WTC11 (cell line): ENCODE data around the gene PXK. TPM values are rescaled to one million over a fixed set of nuclear protein-coding genes. Genes with fewer than 3 reads are reported as not detected.

Experiments
- ATAC-seq: fragments of 200-7000 bp; cut with Tn5 transposase; 2 replicates; pipeline ENCODE4 v1.10.0; 2021; ENCODE audit warnings: mild to moderate bottlenecking, moderate library complexity
- CTCF ChIA-PET: fragments of 300-600 bp; sonication (Branson Sonifier 250); formaldehyde crosslinking; loops from one replicate; lab custom pipeline; 2021; ENCODE audit warnings: antibody characterized with exemption; lab: Charles Lee
- POLR2A ChIA-PET: fragments of 350-600 bp; sonication (Branson Sonifier 250); formaldehyde crosslinking; loops from one replicate; lab custom pipeline; 2021; ENCODE audit warnings: antibody characterized with exemption; lab: Charles Lee
- DNase-seq: peaks from one replicate; pipeline ENCODE4 v3.0.0; 2021; ENCODE audit warnings: low spot score
- H3K27ac Mint-ChIP-seq: 2 replicates; pipeline ENCODE4 v1.8.0; 2021; ENCODE audit warnings: mixed read lengths
- H3K27me3 Mint-ChIP-seq: 2 replicates; pipeline ENCODE4 v1.8.0; 2021; ENCODE audit warnings: low read depth, mild to moderate bottlenecking, moderate library complexity, mixed read lengths
- H3K36me3 Mint-ChIP-seq: 2 replicates; pipeline ENCODE4 v1.8.0; 2021; ENCODE audit warnings: mixed read lengths
- H3K4me1 Mint-ChIP-seq: 2 replicates; pipeline ENCODE4 v1.8.0; 2022; ENCODE audit warnings: mixed read lengths
- H3K4me3 Mint-ChIP-seq: 2 replicates; pipeline ENCODE4 v1.8.0; 2021; ENCODE audit warnings: mild to moderate bottlenecking, moderate library complexity, mixed read lengths
- H3K9me3 Mint-ChIP-seq: 2 replicates; pipeline ENCODE4 v1.8.0; 2021; ENCODE audit warnings: mixed read lengths
- AR ChIP-seq: fragments of 250-450 bp; sonication (Bioruptor Pico); IDR thresholded peaks from 2 replicates; pipeline ENCODE4 v1.9.0; 2021; ENCODE audit warnings: mild to moderate bottlenecking
- ATF1 ChIP-seq: sonication (generic); formaldehyde crosslinking; IDR thresholded peaks from 2 replicates; pipeline ENCODE4 v1.8.1; 2023; ENCODE audit warnings: mild to moderate bottlenecking, moderate library complexity, missing genetic modification reagents
- CBFB ChIP-seq: sonication (generic); formaldehyde crosslinking; IDR thresholded peaks from 2 replicates; pipeline ENCODE4 v1.8.1; 2022; ENCODE audit warnings: mild to moderate bottlenecking, low read depth, missing genetic modification reagents
- CREB1 ChIP-seq: sonication (generic); formaldehyde crosslinking; IDR thresholded peaks from 2 replicates; pipeline ENCODE4 v1.8.0; 2023; ENCODE audit warnings: mild to moderate bottlenecking, missing genetic modification reagents
- E2F1 ChIP-seq: sonication (generic); formaldehyde crosslinking; IDR thresholded peaks from 2 replicates; pipeline ENCODE4 v1.8.0; 2022; ENCODE audit warnings: mild to moderate bottlenecking, missing genetic modification reagents
- ESRRA ChIP-seq: sonication (generic); formaldehyde crosslinking; IDR thresholded peaks from 2 replicates; pipeline ENCODE4 v1.8.1; 2022; ENCODE audit warnings: mild to moderate bottlenecking, missing genetic modification reagents, borderline replicate concordance
- FOXJ3 ChIP-seq: sonication (generic); formaldehyde crosslinking; IDR thresholded peaks from 2 replicates; pipeline ENCODE4 v1.9.0; 2021; ENCODE audit warnings: missing genetic modification reagents, mild to moderate bottlenecking, borderline replicate concordance
- FOXP1 ChIP-seq: sonication (generic); formaldehyde crosslinking; IDR thresholded peaks from 2 replicates; pipeline ENCODE4 v1.8.0; 2022; ENCODE audit warnings: missing genetic modification reagents, mild to moderate bottlenecking, moderate library complexity, borderline replicate concordance
- GRHL2 ChIP-seq: fragments of 250-450 bp; sonication (Bioruptor Pico); IDR thresholded peaks from 2 replicates; pipeline ENCODE4 v1.8.0; 2022; ENCODE audit warnings: mild to moderate bottlenecking, moderate library complexity; ENCODE audit not compliant: insufficient replicate concordance, severe bottlenecking
- HMGA2 ChIP-seq: fragments of 250-450 bp; sonication (Bioruptor Pico); IDR thresholded peaks from 2 replicates; pipeline ENCODE4 v1.4.0; 2021; ENCODE audit warnings: mild to moderate bottlenecking, moderate library complexity
- JUN ChIP-seq: sonication (generic); formaldehyde crosslinking; IDR thresholded peaks from 2 replicates; pipeline ENCODE4 v1.8.0; 2023; ENCODE audit warnings: mild to moderate bottlenecking, missing genetic modification reagents
- KAT7 ChIP-seq: sonication (generic); formaldehyde crosslinking; IDR thresholded peaks from 2 replicates; pipeline ENCODE4 v1.8.1; 2023; ENCODE audit warnings: missing genetic modification reagents, mild to moderate bottlenecking, borderline replicate concordance
- MAX ChIP-seq: sonication (generic); formaldehyde crosslinking; IDR thresholded peaks from 2 replicates; pipeline ENCODE4 v1.8.0; 2022; ENCODE audit warnings: mild to moderate bottlenecking, missing genetic modification reagents
- MXD4 ChIP-seq: fragments of 250-450 bp; sonication (Bioruptor Pico); IDR thresholded peaks from 2 replicates; pipeline ENCODE4 v1.8.0; 2021; ENCODE audit warnings: mild to moderate bottlenecking, moderate library complexity, borderline replicate concordance
- MYBL2 ChIP-seq: sonication (generic); formaldehyde crosslinking; IDR thresholded peaks from 2 replicates; pipeline ENCODE4 v1.8.1; 2023; ENCODE audit warnings: mild to moderate bottlenecking, moderate library complexity, missing genetic modification reagents
- NFE2L1 ChIP-seq: sonication (generic); formaldehyde crosslinking; IDR thresholded peaks from 2 replicates; pipeline ENCODE4 v1.8.1; 2023; ENCODE audit warnings: missing genetic modification reagents
- NR2C2 ChIP-seq: sonication (generic); formaldehyde crosslinking; IDR thresholded peaks from 2 replicates; pipeline ENCODE4 v1.8.0; 2022; ENCODE audit warnings: mild to moderate bottlenecking, missing genetic modification reagents
- NR3C1 ChIP-seq: sonication (generic); formaldehyde crosslinking; conservative IDR thresholded peaks from 2 replicates; pipeline ENCODE4 v1.8.1; 2023; ENCODE audit warnings: low read depth, mild to moderate bottlenecking, missing genetic modification reagents
- OVOL2 ChIP-seq: fragments of 250-450 bp; sonication (Bioruptor Pico); IDR thresholded peaks from 2 replicates; pipeline ENCODE4 v1.9.0; 2021; ENCODE audit warnings: mild to moderate bottlenecking, borderline replicate concordance
- PREB ChIP-seq: sonication (generic); formaldehyde crosslinking; IDR thresholded peaks from 2 replicates; pipeline ENCODE4 v1.8.1; 2022; ENCODE audit warnings: mild to moderate bottlenecking, missing genetic modification reagents, moderate library complexity, borderline replicate concordance
- SMAD3 ChIP-seq: sonication (generic); formaldehyde crosslinking; IDR thresholded peaks from 2 replicates; pipeline ENCODE4 v1.8.0; 2022; ENCODE audit warnings: missing genetic modification reagents, mild to moderate bottlenecking, borderline replicate concordance
- SP1 ChIP-seq: sonication (generic); formaldehyde crosslinking; conservative IDR thresholded peaks from 2 replicates; pipeline ENCODE4 v1.8.1; 2022; ENCODE audit warnings: missing genetic modification reagents
- USF1 ChIP-seq: sonication (generic); formaldehyde crosslinking; IDR thresholded peaks from 2 replicates; pipeline ENCODE4 v1.8.0; 2022; ENCODE audit warnings: mild to moderate bottlenecking, missing genetic modification reagents
- ZBTB21 ChIP-seq: sonication (generic); formaldehyde crosslinking; IDR thresholded peaks from 2 replicates; pipeline ENCODE4 v1.8.1; 2023; ENCODE audit warnings: mild to moderate bottlenecking, missing genetic modification reagents, borderline replicate concordance
- ZBTB43 ChIP-seq: sonication (generic); formaldehyde crosslinking; IDR thresholded peaks from 2 replicates; pipeline ENCODE4 v1.8.1; 2023; ENCODE audit warnings: mild to moderate bottlenecking, missing genetic modification reagents
- ZNF138 ChIP-seq: sonication (generic); formaldehyde crosslinking; conservative IDR thresholded peaks from 2 replicates; pipeline ENCODE4 v1.8.1; 2022; ENCODE audit warnings: mild to moderate bottlenecking, moderate library complexity, missing genetic modification reagents
- ZNF317 ChIP-seq: sonication (generic); formaldehyde crosslinking; IDR thresholded peaks from 2 replicates; pipeline ENCODE4 v1.8.1; 2023; ENCODE audit warnings: low read depth, mild to moderate bottlenecking, moderate library complexity, missing genetic modification reagents, borderline replicate concordance
- ZNF396 ChIP-seq: fragments of 250-450 bp; sonication (Bioruptor Pico); IDR thresholded peaks from 2 replicates; pipeline ENCODE4 v1.8.0; 2021; ENCODE audit warnings: mild to moderate bottlenecking, moderate library complexity, borderline replicate concordance
- ZNF512 ChIP-seq: sonication (generic); formaldehyde crosslinking; IDR thresholded peaks from 2 replicates; pipeline ENCODE4 v1.8.1; 2022; ENCODE audit warnings: missing genetic modification reagents, borderline replicate concordance
- total RNA-seq: library from RNA; stranded (reverse); gene quantifications from 3 replicates; pipeline ENCODE4 v1.2.3, GENCODE V29; 2021

The PXK gene
- total RNA-seq, 1 experiment from 2014 or later = 9.4 TPM

- TF ChIP-seq ZBTB43 (no peak), CREB1 (no peak), MYBL2 (CRISPR knock-in tag) (peak; percentile 74; the same call in 1 of the 2 replicates), PREB (no peak), ZNF396 (CRISPR knock-in tag) (no peak), NR2C2 (CRISPR knock-in tag) (no peak), FOXJ3 (no peak), ZBTB21 (CRISPR knock-in tag) (peak; percentile 37; the same call in 1 of the 2 replicates), CBFB (CRISPR knock-in tag) (peak; percentile 88), USF1 (peak; percentile 24; the same call in 1 of the 2 replicates), JUN (CRISPR knock-in tag) (no peak), FOXP1 (CRISPR knock-in tag) (peak; percentile 92), NR3C1 (CRISPR knock-in tag) (peak; percentile 95; the same call in 1 of the 2 replicates), AR (CRISPR knock-in tag) (no peak), SMAD3 (CRISPR knock-in tag) (no peak), ZNF317 (peak; percentile 8; the same call in 1 of the 2 replicates)
Observed at GRCh38 chr3:58332575-58333188, at the start of gene PXK (continued).

- CTCF ChIA-PET = no interaction called here
- Mint-ChIP-seq H3K27me3 (no peaks in the 10 kb centered on the region), H3K27ac (no peak overlapping the region), H3K9me3 (peaks cover 9% of the 10 kb centered on the region), H3K36me3 (peaks cover 21% of the 10 kb centered on the region), H3K4me1 (no peaks in the 10 kb centered on the region), H3K4me3 (no peak overlapping the region)
- POLR2A ChIA-PET = no interaction called here
- TF ChIP-seq ATF1 (CRISPR knock-in tag) (no peak), OVOL2 (CRISPR knock-in tag) (no peak), CBFB (CRISPR knock-in tag) (no peak), ESRRA (CRISPR knock-in tag) (no peak), MAX (CRISPR knock-in tag) (no peak), GRHL2 (CRISPR knock-in tag) (no peak), SP1 (CRISPR knock-in tag) (no peak), ZNF396 (CRISPR knock-in tag) (no peak), SMAD3 (CRISPR knock-in tag) (no peak), HMGA2 (CRISPR knock-in tag) (no peak), KAT7 (no peak), ZNF138 (CRISPR knock-in tag) (no peak), NR2C2 (CRISPR knock-in tag) (no peak), MXD4 (CRISPR knock-in tag) (no peak), ZNF512 (no peak), FOXJ3 (no peak), NFE2L1 (CRISPR knock-in tag) (no peak), E2F1 (CRISPR knock-in tag) (no peak)
- ATAC-seq = no peak
- DNase-seq = no peak
Observed at GRCh38 chr3:58285334-58285733, 47.4 kb upstream of the PXK start.
